Measurements from ENCODE around the gene KRT76. TPM values are rescaled to one million over a fixed set of nuclear protein-coding genes. Genes with fewer than 3 reads are reported as not detected.

Gene KRT76
- total RNA-seq, 1 experiment from 2014 or later, result not detected

GRCh38 chr12:52769354-52769753, 7.8 kb downstream of the KRT76 start:
- no peak overlapping the region for H4K8ac ChIP-seq (replicated peaks; ENCODE audit: insufficient read length, low read depth, low read length)
- no peak overlapping the region for H2AFZ ChIP-seq (ENCODE audit: low read length)
- no peak overlapping the region for H4K5ac ChIP-seq (ENCODE audit: insufficient read length, low read depth, low read length)
- H3K79me1 ChIP-seq (ENCODE audit: insufficient read depth, low read depth, low read length, poor library complexity, severe bottlenecking), result no peaks in the 10 kb centered on the region
- no peaks in the 10 kb centered on the region for H3K4me1 Mint-ChIP-seq
- H3K79me2 ChIP-seq (ENCODE audit: insufficient read depth, low read length), result no peaks in the 10 kb centered on the region
- no CpG with 5 or more reads among the region's 3 CpGs for WGBS (ENCODE audit: extremely low coverage, insufficient read length, low lambda C conversion rate)
- no peak overlapping the region for H3K9ac ChIP-seq (ENCODE audit: extremely low read depth, insufficient read length, low read length)
- H4K20me1 ChIP-seq (ENCODE audit: control insufficient read depth, insufficient read depth, insufficient read length), result no peaks in the 10 kb centered on the region
- no peak overlapping the region for H3K27ac ChIP-seq (ENCODE audit: insufficient read length, low read depth, low read length)
- no peak overlapping the region for H2BK20ac ChIP-seq (ENCODE audit: low read depth, low read length, poor library complexity, severe bottlenecking)
- no peak overlapping the region for H3K4me3 Mint-ChIP-seq
- H2BK120ac ChIP-seq (ENCODE audit: low read depth, low read length, poor library complexity, severe bottlenecking), result no peak overlapping the region
- DNase-seq, result no peak
- H3K4me1 ChIP-seq (ENCODE audit: insufficient read depth, low read length), result no peaks in the 10 kb centered on the region
- H3K27ac Mint-ChIP-seq, result no peak overlapping the region
- H3K18ac ChIP-seq (ENCODE audit: insufficient read length, low read depth, low read length), result no peak overlapping the region
- H3K36me3 Mint-ChIP-seq (ENCODE audit: insufficient read depth in 1 of 3, low read depth in 3 of 3), result no peaks in the 10 kb centered on the region
- H3K27me3 Mint-ChIP-seq (ENCODE audit: low read depth), result peaks cover 21% of the 10 kb centered on the region
- no peaks in the 10 kb centered on the region; a peak in 1 of 5 replicates for H3K9me3 Mint-ChIP-seq
- no peak overlapping the region for H3T11ph ChIP-seq (ENCODE audit: low read length)
- TF ChIP-seq CTCF (conservative IDR thresholded peaks at IDR 0.05), result no peak
- H3K14ac ChIP-seq (ENCODE audit: insufficient read depth, low read length), result no peak overlapping the region
- no peaks in the 10 kb centered on the region for H3K23me2 ChIP-seq (ENCODE audit: insufficient read length, low read depth, low read length, poor library complexity, severe bottlenecking)
- no peak overlapping the region for H3K23ac ChIP-seq (ENCODE audit: insufficient read length, low read depth, low read length)
- H3K9me3 ChIP-seq (ENCODE audit: control insufficient read depth, low read depth, low read length), result no peaks in the 10 kb centered on the region
- no peak overlapping the region for H2AK5ac ChIP-seq (ENCODE audit: insufficient read length, low read length)
- no peak overlapping the region for H2BK12ac ChIP-seq (ENCODE audit: insufficient read length, low read depth, low read length)
- H2BK5ac ChIP-seq (ENCODE audit: insufficient read length, low read length), result no peak overlapping the region
- H3K4me2 ChIP-seq (ENCODE audit: insufficient read depth, insufficient read length, low read length), result no peak overlapping the region
- H4K91ac ChIP-seq (ENCODE audit: insufficient read length, low read depth, low read length), result no peak overlapping the region
- H2BK15ac ChIP-seq (ENCODE audit: low read depth, low read length), result no peak overlapping the region
- no peak overlapping the region for H3K4ac ChIP-seq (ENCODE audit: low read depth, low read length)
- no peaks in the 10 kb centered on the region for H3K27me3 ChIP-seq (ENCODE audit: insufficient read depth, low read length)
- H3K56ac ChIP-seq (ENCODE audit: insufficient read length, low read depth, low read length), result no peak overlapping the region

Data from H9 (cell line).